GM12878 (cell line): ENCODE results near the gene SLC39A11.

ENCODE experiments used
- BCL3 ChIP-seq: IDR thresholded peaks from 2 replicates; pipeline ENCODE4 v1.6.1; 2011; ENCODE audit warnings: borderline replicate concordance, low read depth, mild to moderate bottlenecking, moderate library complexity, low read length; ENCODE audit not compliant: insufficient read depth, poor library complexity, severe bottlenecking
- CTCF ChIP-seq, 3 experiments: IDR thresholded peaks in 2 of 3; conservative IDR thresholded peaks in 1 of 3; 2 replicates each; pipeline ENCODE4 v1.5.1; 2011; ENCODE audit warnings: low read depth in 3 of 3, low read length in 3 of 3, mild to moderate bottlenecking in 3 of 3, control low read depth in 2 of 3, moderate library complexity in 2 of 3, inconsistent platforms in 1 of 3, mixed read lengths in 1 of 3; ENCODE audit not compliant: control insufficient read depth in 2 of 3, insufficient read depth in 1 of 3; ENCODE audit errors: extremely low read depth in 1 of 3
- EGR1 ChIP-seq, 2 experiments: IDR thresholded peaks; 1 replicate in 1 of 2; 2 replicates in 1 of 2; pipeline ENCODE4 v1.6.1; 2011 to 2012; ENCODE audit warnings: low read depth in 2 of 2, low read length in 2 of 2, borderline replicate concordance in 1 of 2, mild to moderate bottlenecking in 1 of 2, moderate library complexity in 1 of 2
- EP300 ChIP-seq, 2 experiments: fragments of 150-350 bp in 1 of 2; IDR thresholded peaks; 2 replicates each; pipeline ENCODE4 v1.6.1; 2011 to 2012; ENCODE audit warnings: low read depth in 2 of 2, low read length in 2 of 2, borderline replicate concordance in 1 of 2, improper control_type of control experiment in 1 of 2, inconsistent platforms in 1 of 2; ENCODE audit not compliant: control insufficient read depth in 1 of 2
- EZH2 ChIP-seq: IDR thresholded peaks from 2 replicates; pipeline ENCODE4 v1.6.1; 2012; ENCODE audit warnings: low read depth, mild to moderate bottlenecking, control low read depth, inconsistent platforms, low read length, borderline replicate concordance; ENCODE audit not compliant: control insufficient read depth
- FOS ChIP-seq: IDR thresholded peaks from 3 replicates; pipeline ENCODE4 v1.6.1; 2011; ENCODE audit warnings: borderline replicate concordance; ENCODE audit not compliant: insufficient read length; ENCODE audit errors: extremely low read depth
- MYC ChIP-seq: IDR thresholded peaks from 2 replicates; pipeline ENCODE4 v1.6.1; 2011; ENCODE audit warnings: mild to moderate bottlenecking, low read length, moderate library complexity, inconsistent platforms; ENCODE audit not compliant: insufficient read depth, insufficient replicate concordance, insufficient read length, severe bottlenecking
- NFYB ChIP-seq: IDR thresholded peaks from 2 replicates; pipeline ENCODE4 v1.6.1; 2011; ENCODE audit warnings: low read depth, mild to moderate bottlenecking, low read length, improper control_type of control experiment, moderate library complexity; ENCODE audit not compliant: insufficient read depth
- POLR2A ChIP-seq: IDR thresholded peaks from 2 replicates; pipeline ENCODE4 v1.6.1; 2011; ENCODE audit warnings: low read depth, mild to moderate bottlenecking, low read length
- RAD51 ChIP-seq: fragments of 450-650 bp; IDR thresholded peaks from 2 replicates; pipeline ENCODE4 v1.6.1; 2016; ENCODE audit warnings: moderate library complexity, mild to moderate bottlenecking, inconsistent platforms
- TAF1 ChIP-seq: IDR thresholded peaks from 2 replicates; pipeline ENCODE4 v1.6.1; 2011; ENCODE audit warnings: mild to moderate bottlenecking, low read depth, low read length, borderline replicate concordance

GRCh38 chr17:72699545-72699944 is 392.9 kb downstream of the SLC39A11 start:
- no peak for TF ChIP-seq TAF1
- TF ChIP-seq RAD51, result no peak
- no peak for TF ChIP-seq POLR2A
- no peak for TF ChIP-seq FOS
- TF ChIP-seq EP300 (IDR thresholded peaks at IDR 0.05; ENCODE audit: borderline replicate concordance in 1 of 2, control insufficient read depth in 1 of 2, low read depth in 2 of 2, low read length in 2 of 2), result no peak
- TF ChIP-seq CTCF (IDR thresholded peaks at IDR 0.05 in 2 of 3, conservative IDR thresholded peaks at IDR 0.05 in 1 of 3; ENCODE audit: control insufficient read depth in 2 of 3, extremely low read depth in 1 of 3, insufficient read depth in 1 of 3, low read depth in 3 of 3, low read length in 3 of 3), result no peak
- no peak for TF ChIP-seq NFYB
- TF ChIP-seq EGR1 (IDR thresholded peaks at IDR 0.05; ENCODE audit: borderline replicate concordance in 1 of 2, low read depth in 2 of 2, low read length in 2 of 2), result no peak
- no peak for TF ChIP-seq BCL3
- TF ChIP-seq MYC, result no peak
- no peak for TF ChIP-seq EZH2
